ENCODE results near the gene NAAA.

DNA sequence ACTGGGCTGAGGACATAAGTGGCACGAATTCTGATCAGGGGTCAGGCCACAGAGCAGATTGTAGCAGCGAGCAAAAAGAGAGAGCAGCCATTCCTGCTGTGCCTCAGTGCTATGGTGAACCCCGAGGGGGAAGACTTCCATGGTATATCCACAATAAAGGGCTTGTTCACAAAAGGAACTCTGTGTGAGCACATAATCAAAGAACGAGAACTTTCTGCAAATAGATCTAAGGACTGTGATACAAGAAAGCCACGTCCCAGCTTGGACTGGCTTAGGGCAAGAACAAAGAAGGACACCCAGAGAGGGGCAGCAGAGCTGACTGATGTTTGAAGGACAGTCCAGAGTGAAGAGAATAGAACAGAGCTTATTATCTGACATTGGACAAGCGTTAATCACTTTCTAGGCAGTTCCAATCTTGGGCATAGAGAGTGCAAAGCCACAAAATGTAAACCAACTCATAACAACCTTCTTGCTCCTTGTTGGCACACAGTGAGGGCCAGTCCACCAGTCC lies 62.5 kb downstream of the NAAA start:
- no peak for TF ChIP-seq CBX1 (IDR thresholded peaks at IDR 0.05; ENCODE audit: low read depth)
- TF ChIP-seq, protein P1, sequence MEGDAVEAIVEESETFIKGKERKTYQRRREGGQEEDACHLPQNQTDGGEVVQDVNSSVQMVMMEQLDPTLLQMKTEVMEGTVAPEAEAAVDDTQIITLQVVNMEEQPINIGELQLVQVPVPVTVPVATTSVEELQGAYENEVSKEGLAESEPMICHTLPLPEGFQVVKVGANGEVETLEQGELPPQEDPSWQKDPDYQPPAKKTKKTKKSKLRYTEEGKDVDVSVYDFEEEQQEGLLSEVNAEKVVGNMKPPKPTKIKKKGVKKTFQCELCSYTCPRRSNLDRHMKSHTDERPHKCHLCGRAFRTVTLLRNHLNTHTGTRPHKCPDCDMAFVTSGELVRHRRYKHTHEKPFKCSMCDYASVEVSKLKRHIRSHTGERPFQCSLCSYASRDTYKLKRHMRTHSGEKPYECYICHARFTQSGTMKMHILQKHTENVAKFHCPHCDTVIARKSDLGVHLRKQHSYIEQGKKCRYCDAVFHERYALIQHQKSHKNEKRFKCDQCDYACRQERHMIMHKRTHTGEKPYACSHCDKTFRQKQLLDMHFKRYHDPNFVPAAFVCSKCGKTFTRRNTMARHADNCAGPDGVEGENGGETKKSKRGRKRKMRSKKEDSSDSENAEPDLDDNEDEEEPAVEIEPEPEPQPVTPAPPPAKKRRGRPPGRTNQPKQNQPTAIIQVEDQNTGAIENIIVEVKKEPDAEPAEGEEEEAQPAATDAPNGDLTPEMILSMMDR (IDR thresholded peaks at IDR 0.05 in 2 of 3, conservative IDR thresholded peaks at IDR 0.05 in 1 of 3; ENCODE audit: insufficient read depth in 2 of 3, low read depth in 1 of 3, low read length in 3 of 3) = no peak
- no peak for TF ChIP-seq SMAD3 (CRISPR knock-in tag; conservative IDR thresholded peaks at IDR 0.05)
- no peak for TF ChIP-seq KLF16 (IDR thresholded peaks at IDR 0.05)
- no peak for TF ChIP-seq BRCA1 (IDR thresholded peaks at IDR 0.05)
- TF ChIP-seq BRCA1 (CRISPR knock-in tag; IDR thresholded peaks at IDR 0.05) = no peak
- TF ChIP-seq MAFK (IDR thresholded peaks at IDR 0.05; ENCODE audit: low read length) = no peak
- TF ChIP-seq, protein P2, sequence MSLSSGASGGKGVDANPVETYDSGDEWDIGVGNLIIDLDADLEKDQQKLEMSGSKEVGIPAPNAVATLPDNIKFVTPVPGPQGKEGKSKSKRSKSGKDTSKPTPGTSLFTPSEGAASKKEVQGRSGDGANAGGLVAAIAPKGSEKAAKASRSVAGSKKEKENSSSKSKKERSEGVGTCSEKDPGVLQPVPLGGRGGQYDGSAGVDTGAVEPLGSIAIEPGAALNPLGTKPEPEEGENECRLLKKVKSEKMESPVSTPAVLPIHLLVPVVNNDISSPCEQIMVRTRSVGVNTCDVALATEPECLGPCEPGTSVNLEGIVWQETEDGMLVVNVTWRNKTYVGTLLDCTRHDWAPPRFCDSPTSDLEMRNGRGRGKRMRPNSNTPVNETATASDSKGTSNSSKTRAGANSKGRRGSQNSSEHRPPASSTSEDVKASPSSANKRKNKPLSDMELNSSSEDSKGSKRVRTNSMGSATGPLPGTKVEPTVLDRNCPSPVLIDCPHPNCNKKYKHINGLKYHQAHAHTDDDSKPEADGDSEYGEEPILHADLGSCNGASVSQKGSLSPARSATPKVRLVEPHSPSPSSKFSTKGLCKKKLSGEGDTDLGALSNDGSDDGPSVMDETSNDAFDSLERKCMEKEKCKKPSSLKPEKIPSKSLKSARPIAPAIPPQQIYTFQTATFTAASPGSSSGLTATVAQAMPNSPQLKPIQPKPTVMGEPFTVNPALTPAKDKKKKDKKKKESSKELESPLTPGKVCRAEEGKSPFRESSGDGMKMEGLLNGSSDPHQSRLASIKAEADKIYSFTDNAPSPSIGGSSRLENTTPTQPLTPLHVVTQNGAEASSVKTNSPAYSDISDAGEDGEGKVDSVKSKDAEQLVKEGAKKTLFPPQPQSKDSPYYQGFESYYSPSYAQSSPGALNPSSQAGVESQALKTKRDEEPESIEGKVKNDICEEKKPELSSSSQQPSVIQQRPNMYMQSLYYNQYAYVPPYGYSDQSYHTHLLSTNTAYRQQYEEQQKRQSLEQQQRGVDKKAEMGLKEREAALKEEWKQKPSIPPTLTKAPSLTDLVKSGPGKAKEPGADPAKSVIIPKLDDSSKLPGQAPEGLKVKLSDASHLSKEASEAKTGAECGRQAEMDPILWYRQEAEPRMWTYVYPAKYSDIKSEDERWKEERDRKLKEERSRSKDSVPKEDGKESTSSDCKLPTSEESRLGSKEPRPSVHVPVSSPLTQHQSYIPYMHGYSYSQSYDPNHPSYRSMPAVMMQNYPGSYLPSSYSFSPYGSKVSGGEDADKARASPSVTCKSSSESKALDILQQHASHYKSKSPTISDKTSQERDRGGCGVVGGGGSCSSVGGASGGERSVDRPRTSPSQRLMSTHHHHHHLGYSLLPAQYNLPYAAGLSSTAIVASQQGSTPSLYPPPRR (CRISPR knock-in tag; IDR thresholded peaks at IDR 0.05; ENCODE audit: borderline replicate concordance) = no peak

Data from K562 (cell line).